IPS-20b (cell line): Measurements from ENCODE around the gene P2RX1.
A peak's percentile ranks its signal among the peaks of the same experiment; 100 is the strongest.

Experiments
- H3K27ac ChIP-seq: one replicate; pipeline ENCODE4 v1.5.1; 2013; ENCODE audit warnings: low read length
- H3K27me3 ChIP-seq: 2 replicates; pipeline ENCODE4 v1.6.1; 2013; ENCODE audit warnings: mild to moderate bottlenecking, low read length, inconsistent platforms; ENCODE audit not compliant: insufficient read depth
- H3K36me3 ChIP-seq: 2 replicates; pipeline ENCODE4 v1.6.1; 2013; ENCODE audit warnings: low read depth, mild to moderate bottlenecking, inconsistent platforms, low read length, moderate library complexity; ENCODE audit not compliant: insufficient read depth
- H3K4me1 ChIP-seq: 2 replicates; pipeline ENCODE4 v1.6.1; 2013; ENCODE audit warnings: mild to moderate bottlenecking, control low read depth, inconsistent platforms, low read length, moderate library complexity; ENCODE audit not compliant: insufficient read depth
- H3K4me3 ChIP-seq: 2 replicates; pipeline ENCODE4 v1.5.1; 2013; ENCODE audit warnings: mild to moderate bottlenecking, low read length, inconsistent platforms
- H3K9ac ChIP-seq: 2 replicates; pipeline ENCODE4 v1.6.1; 2013; ENCODE audit warnings: low read depth, mild to moderate bottlenecking, inconsistent platforms, low read length, moderate library complexity
- H3K9me3 ChIP-seq: 2 replicates; pipeline ENCODE4 v1.6.1; 2013; ENCODE audit warnings: mild to moderate bottlenecking, low read depth, low read length, inconsistent platforms; ENCODE audit not compliant: insufficient read depth

The P2RX1 gene

GRCh38 chr17:3909257-3909656, 7.0 kb downstream of the P2RX1 start:
- peaks cover 8% of the 10 kb centered on the region for H3K4me1 ChIP-seq
- H3K9ac ChIP-seq = no peak overlapping the region

GRCh38 chr17:3907483-3908216, 8.6 kb downstream of the P2RX1 start:
- H3K36me3 ChIP-seq = no peaks in the 10 kb centered on the region
- H3K4me1 ChIP-seq = peaks cover 13% of the 10 kb centered on the region
- H3K27me3 ChIP-seq = no peaks in the 10 kb centered on the region; the same call in 1 of the 2 replicates
- H3K27ac ChIP-seq = no peak overlapping the region
- no peak overlapping the region for H3K4me3 ChIP-seq
- H3K9ac ChIP-seq = no peak overlapping the region
- H3K9me3 ChIP-seq = no peaks in the 10 kb centered on the region

More at GRCh38 chr17:3909257-3909656, 7.0 kb downstream of the P2RX1 start:
- no peak overlapping the region for H3K4me3 ChIP-seq
- no peaks in the 10 kb centered on the region; the same call in 1 of the 2 replicates for H3K27me3 ChIP-seq
- no peak overlapping the region for H3K27ac ChIP-seq
- no peaks in the 10 kb centered on the region for H3K36me3 ChIP-seq
- no peaks in the 10 kb centered on the region for H3K9me3 ChIP-seq

GRCh38 chr17:3906881-3907280, 9.4 kb downstream of the P2RX1 start:
- no peaks in the 10 kb centered on the region for H3K36me3 ChIP-seq
- H3K4me1 ChIP-seq = peaks cover 13% of the 10 kb centered on the region
- H3K9me3 ChIP-seq = no peaks in the 10 kb centered on the region
- H3K4me3 ChIP-seq = no peak overlapping the region
- no peak overlapping the region for H3K27ac ChIP-seq
- H3K9ac ChIP-seq = no peak overlapping the region
- H3K27me3 ChIP-seq = no peaks in the 10 kb centered on the region; the same call in 1 of the 2 replicates

GRCh38 chr17:3905017-3905520, 11.2 kb downstream of the P2RX1 start:
- no peaks in the 10 kb centered on the region; the same call in 1 of the 2 replicates for H3K27me3 ChIP-seq
- H3K9me3 ChIP-seq = no peaks in the 10 kb centered on the region
- H3K4me3 ChIP-seq = no peak overlapping the region
- H3K36me3 ChIP-seq = no peaks in the 10 kb centered on the region
- H3K27ac ChIP-seq = no peak overlapping the region
- no peak overlapping the region for H3K9ac ChIP-seq
- H3K4me1 ChIP-seq = peaks cover 13% of the 10 kb centered on the region

GRCh38 chr17:3904501-3904900, 11.8 kb downstream of the P2RX1 start:
- H3K36me3 ChIP-seq = no peaks in the 10 kb centered on the region
- H3K4me1 ChIP-seq = peaks cover 13% of the 10 kb centered on the region
- H3K27me3 ChIP-seq = no peaks in the 10 kb centered on the region; the same call in 1 of the 2 replicates
- no peak overlapping the region for H3K4me3 ChIP-seq
- H3K9ac ChIP-seq = no peak overlapping the region; the same call in 1 of the 2 replicates
- H3K27ac ChIP-seq = peak overlapping the region; percentile 13
- no peaks in the 10 kb centered on the region for H3K9me3 ChIP-seq

GRCh38 chr17:3903881-3904290, 12.4 kb downstream of the P2RX1 start:
- H3K9ac ChIP-seq = no peak overlapping the region; the same call in 1 of the 2 replicates
- H3K27ac ChIP-seq = peak overlapping the region; percentile 13
- H3K4me3 ChIP-seq = no peak overlapping the region
- no peaks in the 10 kb centered on the region for H3K36me3 ChIP-seq
- H3K4me1 ChIP-seq = peaks cover 13% of the 10 kb centered on the region
- H3K27me3 ChIP-seq = no peaks in the 10 kb centered on the region; the same call in 1 of the 2 replicates
- no peaks in the 10 kb centered on the region for H3K9me3 ChIP-seq

- Histone ChIP-seq H3K9me3 (no peaks in the 10 kb centered on the region), H3K27me3 (no peaks in the 10 kb centered on the region; the same call in 1 of the 2 replicates), H3K27ac (no peak overlapping the region), H3K4me1 (peaks cover 13% of the 10 kb centered on the region), H3K36me3 (no peaks in the 10 kb centered on the region), H3K9ac (no peak overlapping the region), H3K4me3 (no peak overlapping the region)
Observed at GRCh38 chr17:3903051-3903825, 13.0 kb downstream of the P2RX1 start.

GRCh38 chr17:3900646-3901045, 15.6 kb downstream of the P2RX1 start:
- no peaks in the 10 kb centered on the region for H3K36me3 ChIP-seq
- H3K9me3 ChIP-seq = no peaks in the 10 kb centered on the region
- H3K4me3 ChIP-seq = no peak overlapping the region
- peaks cover 13% of the 10 kb centered on the region for H3K4me1 ChIP-seq
- H3K27me3 ChIP-seq = no peaks in the 10 kb centered on the region
- no peak overlapping the region for H3K9ac ChIP-seq
- no peak overlapping the region for H3K27ac ChIP-seq

- Histone ChIP-seq H3K9ac (no peak overlapping the region), H3K36me3 (no peaks in the 10 kb centered on the region), H3K27me3 (peaks cover 11% of the 10 kb centered on the region; the same call in 1 of the 2 replicates), H3K4me1 (peaks cover 6% of the 10 kb centered on the region; the same call in 1 of the 2 replicates), H3K4me3 (no peak overlapping the region), H3K27ac (no peak overlapping the region), H3K9me3 (no peaks in the 10 kb centered on the region)
Observed at GRCh38 chr17:3897731-3898130, 18.5 kb downstream of the P2RX1 start.

GRCh38 chr17:3896968-3897235, 19.4 kb downstream of the P2RX1 start:
- Histone ChIP-seq H3K9ac (no peak overlapping the region), H3K9me3 (no peaks in the 10 kb centered on the region), H3K27me3 (peaks cover 13% of the 10 kb centered on the region), H3K4me1 (peaks cover 6% of the 10 kb centered on the region; the same call in 1 of the 2 replicates), H3K4me3 (no peak overlapping the region), H3K27ac (no peak overlapping the region), H3K36me3 (no peaks in the 10 kb centered on the region)

GRCh38 chr17:3896108-3896967, 19.9 kb downstream of the P2RX1 start:
- Histone ChIP-seq H3K4me3 (no peak overlapping the region), H3K9me3 (no peaks in the 10 kb centered on the region), H3K36me3 (no peaks in the 10 kb centered on the region), H3K27ac (no peak overlapping the region), H3K27me3 (peaks cover 18% of the 10 kb centered on the region), H3K9ac (no peak overlapping the region), H3K4me1 (peaks cover 8% of the 10 kb centered on the region; the same call in 1 of the 2 replicates)
